Prostate gland (tissue), 2 donors: ENCODE results near the gene CLCN2. TPM values are rescaled to one million over a fixed set of nuclear protein-coding genes. Genes with fewer than 3 reads are reported as not detected.

Experiments
- DNase-seq: peaks from one replicate; pipeline ENCODE4 v3.0.0-alpha.2; 2019; ENCODE audit warnings: low spot score
- H3K27ac ChIP-seq, 2 donors: fragments of 200-600 bp; sonication (generic); 2 replicates each; pipeline ENCODE4 v1.5.1; 2017 to 2019
- H3K27me3 ChIP-seq: fragments of 200-600 bp; sonication (generic); replicated peaks from 2 replicates; pipeline ENCODE4 v1.5.1; 2019; ENCODE audit not compliant: insufficient read depth
- H3K36me3 ChIP-seq, 2 donors: fragments of 200-600 bp; sonication (generic); 1 replicate in 1 of 2; 2 replicates in 1 of 2; pipeline versions ENCODE4 v1.5.1 to v1.8.1; 2017 to 2019
- H3K4me1 ChIP-seq: fragments of 200-600 bp; sonication (generic); replicated peaks from 2 replicates; pipeline ENCODE4 v1.5.1; 2019
- H3K4me3 ChIP-seq, 2 donors: fragments of 200-600 bp; sonication (generic); 2 replicates each; pipeline ENCODE4 v1.5.1; 2017 to 2019
- H3K9me3 ChIP-seq: fragments of 200-600 bp; sonication (generic); 2 replicates; pipeline ENCODE4 v1.5.1; 2017
- CTCF ChIP-seq, 4 experiments: fragments of 200-600 bp in 2 of 4; fragments of 450-650 bp in 2 of 4; sonication (generic) in 2 of 4; IDR thresholded peaks; 1 replicate in 3 of 4; 2 replicates in 1 of 4; pipeline ENCODE4 v1.5.1; 2016 to 2019; ENCODE audit warnings: antibody characterized with exemption in 4 of 4, mild to moderate bottlenecking in 2 of 4, moderate library complexity in 2 of 4
- POLR2A ChIP-seq: fragments of 450-650 bp; IDR thresholded peaks from one replicate; pipeline ENCODE4 v1.6.1; 2016; ENCODE audit warnings: antibody characterized with exemption, mild to moderate bottlenecking
- POLR2AphosphoS5 ChIP-seq: sonication (generic); formaldehyde crosslinking; IDR thresholded peaks from one replicate; pipeline ENCODE4 v1.6.1; 2017; ENCODE audit warnings: antibody characterized with exemption
- WGBS: methylation state at CpG from one replicate; pipeline ENCODE4 v1.1.5; 2018; 5-methylcytosine and 5-hydroxymethylcytosine counted together
- intact Hi-C: fragments of 100-400 bp; cut with DNase I; formaldehyde crosslinking; loops from one replicate; pipeline ENCODE4 v1.14.2; 2022
- total RNA-seq, 2 donors: library from RNA; depleted of rRNA; stranded (reverse); fragments of >200 nt; gene quantifications; one replicate each; pipeline ENCODE4 v1.1.0, GENCODE V29; 2016

Gene CLCN2
- total RNA-seq, 2 donors from 2014 or later = 4.9 to 47.5 TPM

GRCh38 chr3:184399410-184399809 is 38.0 kb upstream of the CLCN2 start:
- Histone ChIP-seq H3K27ac (no peak overlapping the region), H3K4me1 (no peaks in the 10 kb centered on the region), H3K4me3 (no peak overlapping the region), H3K36me3 (no peaks in the 10 kb centered on the region), H3K27me3 (no peaks in the 10 kb centered on the region), H3K9me3 (no peaks in the 10 kb centered on the region)
- intact Hi-C loops = no loop called here
- 5% methylated on average over 4 of the region's 9 CpGs for WGBS
- TF ChIP-seq CTCF (IDR thresholded peaks at IDR 0.05) (no peak), POLR2A (no peak), POLR2AphosphoS5 (no peak)
- DNase-seq = no peak

GRCh38 chr3:184395320-184395660 is 33.9 kb upstream of the CLCN2 start:
- no peaks in the 10 kb centered on the region for H3K9me3 ChIP-seq
- 89% methylated on average over 4 of the region's 5 CpGs for WGBS
- no peak for TF ChIP-seq POLR2A
- no peak for TF ChIP-seq POLR2AphosphoS5
- TF ChIP-seq CTCF (IDR thresholded peaks at IDR 0.05) = no peak
- DNase-seq = no peak
- no peaks in the 10 kb centered on the region for H3K27me3 ChIP-seq
- no peak overlapping the region for H3K27ac ChIP-seq
- intact Hi-C loops = no loop called here
- H3K4me1 ChIP-seq = no peaks in the 10 kb centered on the region
- H3K36me3 ChIP-seq = no peaks in the 10 kb centered on the region
- H3K4me3 ChIP-seq = no peak overlapping the region

GRCh38 chr3:184391266-184391665 is 29.9 kb upstream of the CLCN2 start:
- 84% methylated on average over 3 of the region's 3 CpGs for WGBS
- Histone ChIP-seq H3K4me3 (no peak overlapping the region), H3K36me3 (no peaks in the 10 kb centered on the region), H3K4me1 (no peaks in the 10 kb centered on the region), H3K27me3 (no peaks in the 10 kb centered on the region), H3K9me3 (no peaks in the 10 kb centered on the region), H3K27ac (no peak overlapping the region)
- intact Hi-C loops = no loop called here
- DNase-seq = no peak
- TF ChIP-seq CTCF (IDR thresholded peaks at IDR 0.05) (no peak), POLR2AphosphoS5 (no peak), POLR2A (no peak)

GRCh38 chr3:184389935-184390528 is 28.6 kb upstream of the CLCN2 start:
- WGBS = 83% methylated on average over 5 of the region's 5 CpGs
- Histone ChIP-seq H3K9me3 (no peaks in the 10 kb centered on the region), H3K27me3 (no peaks in the 10 kb centered on the region), H3K36me3 (no peaks in the 10 kb centered on the region), H3K27ac (no peak overlapping the region), H3K4me1 (no peaks in the 10 kb centered on the region), H3K4me3 (no peak overlapping the region)
- DNase-seq = no peak
- no peak for TF ChIP-seq POLR2AphosphoS5
- intact Hi-C loops = no loop called here

GRCh38 chr3:184389384-184389783 is 28.0 kb upstream of the CLCN2 start:
- DNase-seq = no peak
- Histone ChIP-seq H3K27me3 (no peaks in the 10 kb centered on the region), H3K27ac (no peak overlapping the region), H3K4me1 (no peaks in the 10 kb centered on the region), H3K9me3 (no peaks in the 10 kb centered on the region), H3K36me3 (no peaks in the 10 kb centered on the region), H3K4me3 (no peak overlapping the region)
- intact Hi-C loops = no loop called here
- 70% methylated on average over 5 of the region's 5 CpGs for WGBS
- no peak for TF ChIP-seq POLR2AphosphoS5
- no peak for TF ChIP-seq CTCF (IDR thresholded peaks at IDR 0.05)
- no peak for TF ChIP-seq POLR2A
